NCI-H748 treated with DMSO at 0.1 percent for 48 hours (cell line): ENCODE data around the gene POTEH.
"Not testable (repeated sequence)": the region's sequence is repeated elsewhere in the genome, so short reads cannot be mapped to it uniquely, and the experiment has no call there.

Source experiments
- DNase-seq: peaks from one replicate; lab custom pipeline; 2025; lab: John Stamatoyannopoulos, UW

The POTEH gene

DNA sequence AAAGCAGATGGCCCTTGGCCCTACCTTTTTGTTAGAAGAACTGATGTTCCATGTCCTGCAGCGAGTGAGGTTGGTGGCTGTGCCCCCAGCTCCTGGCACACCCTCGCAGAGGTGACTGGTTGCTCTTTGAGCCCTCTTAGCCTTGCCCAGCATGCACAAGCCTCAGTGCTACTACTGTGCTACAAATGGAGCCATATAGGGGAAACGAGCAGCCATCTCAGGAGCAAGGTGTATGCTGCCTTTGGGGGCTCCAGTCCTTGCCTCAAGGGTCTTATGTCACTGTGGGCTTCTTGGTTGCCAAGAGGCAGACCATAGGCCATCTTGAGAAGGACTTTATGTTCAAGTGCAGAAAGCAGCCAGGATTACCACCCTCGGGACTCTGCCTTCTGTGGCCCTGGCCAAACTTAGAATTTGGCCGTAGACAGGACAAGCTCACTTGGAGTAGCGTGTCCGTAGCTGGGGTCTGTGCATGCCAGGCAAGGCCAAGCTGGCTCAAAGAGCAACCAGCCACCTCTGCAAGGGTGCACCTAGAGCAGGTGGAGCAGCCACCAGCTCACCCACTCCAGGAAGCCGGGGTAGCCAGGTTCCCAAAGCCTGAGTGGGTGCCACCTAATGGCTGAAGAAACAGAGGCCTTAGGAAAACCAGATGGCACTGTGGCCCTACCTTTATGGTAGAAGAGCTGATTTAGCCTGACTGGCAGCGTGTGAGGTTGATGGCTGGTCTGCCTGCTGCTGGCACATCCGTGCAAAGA is 48.5 kb downstream of the POTEH start:
- not testable (repeated sequence) for DNase-seq

DNA sequence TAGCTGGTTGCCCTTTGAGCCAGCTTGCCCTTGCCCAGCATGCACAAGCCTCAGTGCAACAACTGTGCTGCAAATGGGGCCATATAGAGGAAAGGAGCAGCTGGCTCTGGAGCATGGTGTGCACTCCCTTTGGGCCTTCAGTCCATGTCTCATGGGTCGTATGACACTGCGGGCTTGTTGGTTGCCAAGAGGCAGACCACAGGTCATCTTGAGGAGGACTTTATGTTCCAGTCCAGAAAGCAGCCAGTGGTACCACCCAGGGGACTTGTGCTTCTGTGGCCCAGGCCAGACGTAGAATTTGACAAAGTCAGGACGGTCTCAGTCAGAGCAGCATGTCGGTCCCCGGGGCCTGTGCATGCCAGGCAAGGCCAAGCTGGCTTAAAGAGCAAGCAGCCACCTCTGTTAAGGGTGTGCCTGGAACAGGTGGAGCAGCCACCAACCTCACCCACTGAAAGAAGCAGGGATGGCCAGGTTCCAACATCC is 49.1 kb downstream of the POTEH start:
- not testable (repeated sequence) for DNase-seq

DNA sequence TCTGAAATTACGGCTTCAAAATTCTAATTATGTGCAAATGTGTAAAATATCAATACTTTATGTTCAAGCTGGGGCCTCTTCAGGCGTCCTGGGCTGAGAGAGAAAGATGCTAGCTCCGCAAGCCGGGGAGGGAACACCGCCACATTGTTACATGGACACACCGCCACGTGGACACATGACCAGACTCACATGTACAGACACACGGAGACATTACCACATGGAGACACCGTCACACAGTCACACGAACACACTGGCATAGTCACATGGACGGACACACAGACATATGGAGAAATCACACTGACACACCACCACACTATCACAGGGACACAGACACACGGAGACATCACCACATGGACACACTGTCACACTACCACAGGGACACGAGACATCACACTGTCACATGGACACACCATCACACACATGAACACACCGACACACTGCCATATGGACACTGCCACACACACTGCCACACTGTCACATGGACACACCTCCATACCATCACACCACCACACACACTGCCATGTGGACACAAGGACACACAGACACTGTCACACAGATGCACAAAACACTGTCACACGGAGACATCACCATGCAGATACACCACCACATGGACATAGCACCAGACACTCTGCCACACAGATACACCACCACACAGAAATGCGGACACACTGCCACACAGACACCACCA is 58.0 kb downstream of the POTEH start:
- not testable (repeated sequence) for DNase-seq

DNA sequence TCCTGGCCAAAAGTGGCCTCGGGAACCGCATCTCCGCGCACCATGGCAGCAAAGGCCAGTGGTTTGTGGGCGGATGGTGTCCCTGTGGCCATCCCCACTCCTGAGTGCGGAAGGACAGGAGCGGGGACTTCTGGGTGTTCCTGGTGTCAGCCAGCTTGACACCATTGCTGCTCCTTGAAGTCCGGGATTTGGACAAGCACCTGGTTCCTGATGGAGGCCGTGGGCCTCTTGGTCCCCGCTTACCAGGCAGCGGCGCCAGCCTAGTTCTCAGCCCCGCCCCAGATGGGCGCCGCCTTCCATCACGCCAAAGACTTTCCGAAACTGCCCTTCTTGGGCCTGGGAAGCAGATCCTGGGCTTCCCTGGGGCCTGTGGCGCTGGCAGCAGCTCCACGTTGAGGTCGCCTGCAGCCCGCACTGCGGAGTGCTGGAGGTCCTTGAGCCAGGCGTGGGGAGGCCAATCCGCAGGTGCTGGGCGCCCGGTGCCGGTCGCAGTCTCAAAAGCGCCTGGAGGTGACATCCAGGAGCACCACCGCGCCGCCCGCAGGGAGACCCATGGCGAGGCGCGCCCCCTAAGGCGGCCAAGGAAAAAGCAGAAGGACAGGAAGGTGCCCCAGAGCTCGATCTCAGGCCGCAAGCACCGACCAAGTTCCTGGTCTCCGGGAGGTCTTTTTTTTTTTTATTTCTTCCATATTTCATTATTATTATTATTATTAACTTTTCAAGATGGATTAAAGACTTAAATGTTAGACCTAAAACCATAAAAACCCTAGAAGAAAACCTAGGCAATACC is 59.5 kb downstream of the POTEH start:
- not testable (repeated sequence) for DNase-seq

DNA sequence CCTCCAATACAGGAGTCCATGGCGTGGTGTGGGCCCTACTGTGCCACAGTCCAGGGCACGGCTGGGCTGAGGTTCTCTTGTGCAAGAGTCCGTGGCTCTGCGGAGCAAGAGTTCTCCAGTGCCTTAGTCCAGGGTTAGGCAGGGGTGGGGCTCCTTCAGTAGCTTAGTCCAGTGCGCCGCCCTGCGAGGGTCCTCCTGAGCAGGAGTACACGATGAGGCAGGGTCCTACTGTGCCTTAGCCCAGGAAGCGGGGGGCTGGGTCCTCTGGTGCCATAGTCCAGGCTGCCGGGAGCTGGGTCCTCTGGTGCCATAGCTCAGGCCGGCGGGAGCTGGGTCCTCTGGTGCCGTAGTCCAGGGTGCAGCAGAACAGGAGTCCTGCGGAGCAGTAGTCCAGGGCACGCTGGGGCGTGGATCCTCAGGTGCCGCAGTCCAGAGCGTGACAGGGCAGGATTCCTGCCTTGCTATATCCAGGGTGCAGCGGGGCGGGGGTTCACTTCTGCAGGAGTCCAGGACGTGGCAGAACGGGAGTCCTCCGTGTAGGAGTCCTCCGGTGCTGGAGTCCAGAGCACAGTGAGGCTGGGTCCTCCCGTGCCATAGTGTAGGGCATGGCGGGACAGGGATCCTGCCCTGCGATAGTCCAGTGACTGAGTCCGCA is 69.7 kb downstream of the POTEH start:
- not testable (repeated sequence) for DNase-seq

DNA sequence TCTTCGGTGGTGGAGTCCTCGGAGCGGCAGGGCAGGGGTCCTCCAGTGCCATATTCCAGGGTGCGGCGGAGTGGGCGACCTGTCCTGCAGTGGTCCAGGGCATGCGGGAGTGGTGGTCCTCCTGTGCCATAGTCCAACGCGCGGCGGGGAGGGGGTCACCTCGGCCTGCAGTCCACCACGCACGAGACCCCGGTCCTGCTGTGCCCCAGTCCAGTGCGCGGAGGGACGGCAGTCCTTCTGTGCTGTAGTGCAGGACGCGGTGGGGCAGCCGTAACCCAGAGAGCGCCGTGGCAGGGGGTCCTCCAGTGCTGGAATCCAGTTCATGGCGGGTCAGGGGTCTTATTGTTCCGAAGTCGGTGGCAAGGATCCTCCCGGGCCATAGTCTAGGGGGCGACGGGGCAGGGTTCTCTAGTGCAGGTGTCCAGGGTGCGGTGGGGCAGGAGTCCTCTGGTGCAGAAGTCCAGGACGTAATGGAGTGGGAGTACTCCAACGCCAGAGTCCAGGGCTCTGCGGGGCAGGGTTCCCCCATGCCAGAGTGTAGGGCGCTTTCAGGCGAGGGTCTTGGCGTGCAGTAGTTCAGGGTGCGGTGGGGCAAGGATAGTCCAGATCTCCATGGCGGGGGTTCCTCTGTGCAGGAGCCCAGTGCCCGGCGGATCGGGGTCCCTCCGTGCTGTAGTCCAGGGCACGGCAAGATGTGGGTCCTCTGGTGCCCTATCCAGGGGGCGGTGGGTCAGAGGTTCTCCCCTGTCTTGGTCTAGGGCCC is 70.7 kb downstream of the POTEH start:
- not testable (repeated sequence) for DNase-seq

DNA sequence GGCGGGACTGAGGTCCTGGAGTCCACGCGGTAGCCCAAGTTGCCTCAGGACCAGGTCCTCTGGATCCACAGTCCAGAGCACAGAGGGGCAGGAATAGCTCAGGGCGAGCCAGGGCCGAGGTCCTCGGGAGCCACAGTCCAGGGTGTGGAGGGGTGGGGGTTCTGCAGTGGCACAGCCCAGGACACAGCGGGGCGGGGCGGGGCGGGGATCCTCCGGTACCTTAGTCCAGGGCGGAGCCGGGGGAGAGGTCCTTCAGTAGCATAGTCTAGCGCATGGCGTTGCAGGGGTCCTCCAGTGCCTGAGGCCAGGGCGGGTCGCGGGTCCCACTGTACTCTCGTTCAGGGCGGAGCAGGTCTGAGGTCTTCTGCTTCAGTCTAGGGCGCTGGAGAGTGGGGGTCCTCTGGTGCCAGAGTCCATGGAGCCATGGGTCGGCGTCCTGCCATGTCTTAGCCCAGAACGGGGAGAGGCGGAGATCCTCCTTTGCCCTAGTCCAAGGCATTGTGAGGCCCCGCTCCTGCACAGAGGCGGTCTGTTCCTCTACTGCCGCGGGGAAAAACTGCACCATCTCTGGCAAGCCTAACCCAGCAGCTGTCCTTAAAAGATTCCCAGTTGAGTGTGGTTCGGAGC is 71.4 kb downstream of the POTEH start:
- DNase-seq = not testable (repeated sequence)

DNA sequence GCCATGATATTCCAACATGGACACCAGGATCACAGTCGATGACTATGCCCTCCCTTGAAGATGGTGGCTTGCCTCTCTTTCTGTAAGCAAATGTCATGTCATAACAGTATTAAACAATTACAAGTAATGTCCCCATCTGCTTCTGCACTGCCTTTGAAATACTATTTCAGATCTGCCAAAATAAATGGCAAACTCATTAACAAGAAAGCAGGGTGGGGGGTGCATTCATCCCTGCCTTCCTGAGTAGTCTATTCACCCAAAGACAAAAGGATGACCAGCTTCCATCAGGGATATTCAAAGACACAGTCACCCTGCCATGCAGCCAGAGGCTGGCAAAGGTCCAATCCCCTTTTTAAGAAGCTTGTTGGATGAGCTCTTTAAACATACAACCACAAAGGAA is 73.7 kb downstream of the POTEH start:
- not testable (repeated sequence) for DNase-seq
